Endothelial cell of umbilical vein (primary cell): ENCODE measurements around the gene TIMM21. TPM values are rescaled to one million over a fixed set of nuclear protein-coding genes. Genes with fewer than 3 reads are reported as not detected.

Experiments
- BruUV-seq: library from RNA; stranded (reverse); fragments of 400-500 nt; replicated peaks from 2 replicates; lab custom pipeline; 2021; lab: Mats Ljungman, UMichigan
- CTCF ChIA-PET: fragments of 300-600, 350-600 bp; sonication (Branson Sonifier 250); formaldehyde crosslinking; loops from one replicate; lab custom pipeline; 2021; ENCODE audit warnings: antibody characterized with exemption, inconsistent platforms; lab: Charles Lee
- POLR2A ChIA-PET: fragments of 300-600, 350-600 bp; sonication (Branson Sonifier 250); formaldehyde crosslinking; loops from one replicate; lab custom pipeline; 2021; ENCODE audit warnings: antibody characterized with exemption, inconsistent platforms; lab: Charles Lee
- DNase-seq: peaks from one replicate; pipeline ENCODE4 v3.0.0-alpha.2; 2011; ENCODE audit warnings: low read depth, low spot score
- FAIRE-seq: peaks from 2 replicates; lab custom pipeline; 2011; peaks lifted over from hg19 to GRCh38; lab: Jason Lieb, UNC
- H2AFZ ChIP-seq: 2 replicates; pipeline ENCODE4 v1.6.0; 2012; ENCODE audit warnings: low read depth, low read length, control low read depth, inconsistent platforms
- H3K27ac ChIP-seq: 2 replicates; pipeline ENCODE4 v1.5.1; 2011; ENCODE audit warnings: low read depth, mild to moderate bottlenecking, control low read depth, low read length, moderate library complexity; ENCODE audit not compliant: insufficient read depth
- H3K27me3 ChIP-seq, 2 experiments: 2 replicates each; pipeline versions ENCODE4 v1.6.0 to v1.6.1; 2011; ENCODE audit warnings: low read length in 2 of 2, mixed read lengths in 1 of 2; ENCODE audit not compliant: control insufficient read depth in 2 of 2, insufficient read depth in 2 of 2
- H3K36me3 ChIP-seq, 2 experiments: 2 replicates in 1 of 2; 3 replicates in 1 of 2; pipeline ENCODE4 v1.5.1; 2011; ENCODE audit warnings: low read length in 2 of 2, mild to moderate bottlenecking in 1 of 2, moderate library complexity in 1 of 2; ENCODE audit not compliant: control insufficient read depth in 2 of 2, insufficient read depth in 2 of 2; ENCODE audit errors: extremely low read depth in 1 of 2
- H3K4me1 ChIP-seq: 3 replicates; pipeline ENCODE4 v1.5.1; 2011; ENCODE audit warnings: mild to moderate bottlenecking, low read length; ENCODE audit not compliant: control insufficient read depth, insufficient read depth; ENCODE audit errors: extremely low read depth
- H3K4me2 ChIP-seq: 2 replicates; pipeline ENCODE4 v1.6.1; 2011; ENCODE audit warnings: low read length, control low read depth, mixed read lengths; ENCODE audit not compliant: insufficient read depth
- H3K4me3 ChIP-seq, 3 experiments: fragments of 200-600 bp in 1 of 3; sonication (generic), shearing (Covaris generic) in 1 of 3; replicated peaks in 1 of 3; 2 replicates each; pipeline ENCODE4 v1.5.1; 2011 to 2016; ENCODE audit warnings: control low read depth in 3 of 3, low read length in 3 of 3, mild to moderate bottlenecking in 2 of 3, inconsistent platforms in 1 of 3, low read depth in 1 of 3, moderate library complexity in 1 of 3; ENCODE audit not compliant: insufficient read depth in 1 of 3
- H3K79me2 ChIP-seq: 2 replicates; pipeline ENCODE4 v1.6.0; 2012; ENCODE audit warnings: low read length, inconsistent platforms; ENCODE audit not compliant: control insufficient read depth, insufficient read depth
- H3K9ac ChIP-seq: replicated peaks from 2 replicates; pipeline ENCODE3; 2011; ENCODE audit warnings: low read length, control low read depth; ENCODE audit not compliant: insufficient read depth; ENCODE audit errors: extremely low read depth
- H3K9me1 ChIP-seq: replicated peaks from 3 replicates; pipeline ENCODE4 v1.6.0; 2011; ENCODE audit warnings: mild to moderate bottlenecking, low read length; ENCODE audit not compliant: control insufficient read depth, insufficient read depth; ENCODE audit errors: extremely low read depth
- H3K9me3 ChIP-seq: replicated peaks from 2 replicates; pipeline ENCODE4 v1.5.1; 2012; ENCODE audit warnings: low read length, inconsistent platforms; ENCODE audit not compliant: control insufficient read depth, insufficient read depth
- H4K20me1 ChIP-seq: replicated peaks from 2 replicates; pipeline ENCODE3; 2011; ENCODE audit warnings: mild to moderate bottlenecking, low read length; ENCODE audit not compliant: control insufficient read depth, insufficient read depth; ENCODE audit errors: extremely low read depth
- CTCF ChIP-seq, 2 donors: IDR thresholded peaks; 1 replicate in 1 of 2; 2 replicates in 1 of 2; pipeline ENCODE4 v1.5.1; 2011; ENCODE audit warnings: low read length in 2 of 2, mild to moderate bottlenecking in 2 of 2, moderate library complexity in 2 of 2, control low read depth in 1 of 2, inconsistent platforms in 1 of 2, low read depth in 1 of 2; ENCODE audit not compliant: insufficient read depth in 1 of 2; ENCODE audit errors: extremely low read depth in 1 of 2
- EZH2 ChIP-seq: IDR thresholded peaks from 2 replicates; pipeline ENCODE4 v1.6.1; 2012; ENCODE audit warnings: borderline replicate concordance, low read depth, mild to moderate bottlenecking, moderate library complexity, low read length, inconsistent platforms; ENCODE audit not compliant: severe bottlenecking
- FOS ChIP-seq: IDR thresholded peaks from 2 replicates; pipeline ENCODE4 v1.6.1; 2011; ENCODE audit warnings: mild to moderate bottlenecking, low read length, moderate library complexity, borderline replicate concordance; ENCODE audit not compliant: insufficient read depth
- GATA2 ChIP-seq: IDR thresholded peaks from 2 replicates; pipeline ENCODE4 v1.7.0; 2011; ENCODE audit warnings: low read depth, mild to moderate bottlenecking, moderate library complexity, mixed read lengths, low read length; ENCODE audit not compliant: insufficient read length, insufficient read depth
- MAX ChIP-seq: IDR thresholded peaks from 2 replicates; pipeline ENCODE4 v1.6.1; 2011; ENCODE audit not compliant: insufficient read depth, insufficient read length
- MYC ChIP-seq: IDR thresholded peaks from one replicate; pipeline ENCODE4 v1.6.1; 2011; ENCODE audit warnings: mild to moderate bottlenecking, low read depth, low read length
- POLR2A ChIP-seq: IDR thresholded peaks from 2 replicates; pipeline ENCODE4 v1.6.1; 2012; ENCODE audit warnings: low read depth, mild to moderate bottlenecking, control low read depth, low read length
- POLR2AphosphoS5 ChIP-seq: IDR thresholded peaks from 2 replicates; pipeline ENCODE4 v1.6.1; 2012; ENCODE audit warnings: low read depth, mild to moderate bottlenecking, control low read depth, low read length, moderate library complexity; ENCODE audit not compliant: insufficient read depth
- dilution Hi-C: fragments of 300-500 bp; cut with MboI; formaldehyde crosslinking; loops from one replicate; pipeline ENCODE4 v1.15.0; 2019; ENCODE audit warnings: low sequenced_read_pairs; ENCODE audit not compliant: extremely low pct_ligation_motif_present
- intact Hi-C: fragments of 100-400 bp; cut with micrococcal nuclease; formaldehyde crosslinking; loops from one replicate; pipeline ENCODE4 v1.10.0; 2022
- polyA plus RNA-seq, 4 experiments: library from polyadenylated mRNA; depleted of rRNA in 3 of 4; stranded (reverse) in 3 of 4; unstranded in 1 of 4; fragments of >200 nt; gene quantifications; 2 replicates each; pipeline versions ENCODE4 v1.2.1 to v1.2.3, GENCODE V29; 2011 to 2012; ENCODE audit warnings: missing spikeins in 1 of 4
- total RNA-seq: library from RNA; stranded (reverse); gene quantifications from 2 replicates; pipeline ENCODE4 v1.2.3, GENCODE V29; 2021

The TIMM21 gene
- total and polyA plus RNA-seq, 2 donors (not counting 3 experiments of a cell fraction or from before 2014, with no cell fraction given): 22.9 to 38.9 TPM

- TF ChIP-seq EZH2 (no peak), MAX (no peak), MYC (no peak), GATA2 (no peak), FOS (no peak), POLR2AphosphoS5 (no peak)
- dilution Hi-C loops (no loop called here), intact Hi-C loops (no loop called here)
- Histone ChIP-seq H3K9ac (no peak overlapping the region), H3K27me3 (no peaks in the 10 kb centered on the region), H3K4me1 (no peaks in the 10 kb centered on the region), H3K4me2 (no peak overlapping the region), H2AFZ (no peak overlapping the region), H3K9me3 (no peaks in the 10 kb centered on the region), H4K20me1 (no peaks in the 10 kb centered on the region), H3K4me3 (no peak overlapping the region), H3K27ac (no peak overlapping the region), H3K36me3 (no peaks in the 10 kb centered on the region), H3K79me2 (no peaks in the 10 kb centered on the region), H3K9me1 (no peaks in the 10 kb centered on the region)
- no peak for DNase-seq
- POLR2A ChIA-PET: no interaction called here
- BruUV-seq: no TSS peak
- CTCF ChIA-PET: interaction anchor here (1.3 kb wide), 1 partner anchor 166 kb away, joined by 3 read pairs; no protein-coding TSS in a partner anchor
- FAIRE-seq: no peak
These were observed 27.3 kb downstream of the TIMM21 start for GRCh38 chr18:74175658-74176057.

- no peaks in the 10 kb centered on the region for H3K27me3 ChIP-seq
- DNase-seq (no peak), FAIRE-seq (no peak)
- H3K4me1 ChIP-seq: no peaks in the 10 kb centered on the region
- H3K9me1 ChIP-seq: no peaks in the 10 kb centered on the region
- no peak overlapping the region for H3K9ac ChIP-seq
- BruUV-seq: no TSS peak
- no peak overlapping the region for H2AFZ ChIP-seq
- no peak overlapping the region for H3K27ac ChIP-seq
- TF ChIP-seq CTCF (IDR thresholded peaks at IDR 0.05; ENCODE audit: extremely low read depth in 1 of 2, insufficient read depth in 1 of 2, low read depth in 1 of 2, low read length in 2 of 2) (no peak), GATA2 (no peak), MYC (no peak), POLR2A (no peak), MAX (no peak), POLR2AphosphoS5 (no peak)
- no peaks in the 10 kb centered on the region for H3K36me3 ChIP-seq
- ChIA-PET CTCF (no interaction called here), POLR2A (no interaction called here)
- no peaks in the 10 kb centered on the region for H3K79me2 ChIP-seq
- no peak overlapping the region for H3K4me3 ChIP-seq
- H4K20me1 ChIP-seq: no peaks in the 10 kb centered on the region
- no peak overlapping the region for H3K4me2 ChIP-seq
- dilution Hi-C loops: no loop called here
- H3K9me3 ChIP-seq: no peaks in the 10 kb centered on the region
- intact Hi-C loops: no loop called here
These were observed 30.6 kb downstream of the TIMM21 start for GRCh38 chr18:74178884-74179283.
